Neural cell (in vitro differentiated cells): ENCODE data around the gene NME3.

ENCODE experiments used
- CTCF ChIP-seq: fragments of 450-650 bp; IDR thresholded peaks from 2 replicates; pipeline ENCODE4 v1.5.1; 2014; ENCODE audit warnings: antibody characterized with exemption, mild to moderate bottlenecking, moderate library complexity; ENCODE audit not compliant: poor library complexity, severe bottlenecking
- EP300 ChIP-seq: fragments of 450-650 bp; conservative IDR thresholded peaks from 2 replicates; pipeline ENCODE4 v1.6.1; 2014; ENCODE audit warnings: antibody characterized with exemption, mild to moderate bottlenecking, moderate library complexity; ENCODE audit not compliant: poor library complexity, severe bottlenecking
- EZH2 ChIP-seq: fragments of 200-600, 300-800 bp; shearing (Covaris generic), sonication (generic); IDR thresholded peaks from 2 replicates; pipeline ENCODE4 v1.6.1; 2014; ENCODE audit warnings: antibody characterized with exemption, low read length, borderline replicate concordance, mild to moderate bottlenecking; ENCODE audit not compliant: insufficient read depth, poor library complexity, severe bottlenecking
- POLR2AphosphoS5 ChIP-seq: IDR thresholded peaks from 2 replicates; pipeline ENCODE4 v1.6.1; 2012
- RAD21 ChIP-seq: fragments of 450-650 bp; conservative IDR thresholded peaks from 2 replicates; pipeline ENCODE4 v1.6.1; 2014; ENCODE audit warnings: antibody characterized with exemption, mild to moderate bottlenecking, moderate library complexity
- SMC3 ChIP-seq: fragments of 450-650 bp; conservative IDR thresholded peaks from 2 replicates; pipeline ENCODE4 v1.6.1; 2014; ENCODE audit warnings: antibody characterized with exemption, mild to moderate bottlenecking, moderate library complexity; ENCODE audit not compliant: poor library complexity
- TF ChIP-seq, protein P1 (sequence below): IDR thresholded peaks from 2 replicates; pipeline ENCODE4 v1.6.1; 2012; ENCODE audit warnings: borderline replicate concordance

GRCh38 chr16:1729445-1729844 lies 41.9 kb downstream of the NME3 start:
- TF ChIP-seq POLR2AphosphoS5: no peak
- no peak for TF ChIP-seq SMC3
- TF ChIP-seq CTCF: no peak
- no peak for TF ChIP-seq EP300
- no peak for TF ChIP-seq RAD21
- no peak for TF ChIP-seq EZH2
- TF ChIP-seq, protein P1, sequence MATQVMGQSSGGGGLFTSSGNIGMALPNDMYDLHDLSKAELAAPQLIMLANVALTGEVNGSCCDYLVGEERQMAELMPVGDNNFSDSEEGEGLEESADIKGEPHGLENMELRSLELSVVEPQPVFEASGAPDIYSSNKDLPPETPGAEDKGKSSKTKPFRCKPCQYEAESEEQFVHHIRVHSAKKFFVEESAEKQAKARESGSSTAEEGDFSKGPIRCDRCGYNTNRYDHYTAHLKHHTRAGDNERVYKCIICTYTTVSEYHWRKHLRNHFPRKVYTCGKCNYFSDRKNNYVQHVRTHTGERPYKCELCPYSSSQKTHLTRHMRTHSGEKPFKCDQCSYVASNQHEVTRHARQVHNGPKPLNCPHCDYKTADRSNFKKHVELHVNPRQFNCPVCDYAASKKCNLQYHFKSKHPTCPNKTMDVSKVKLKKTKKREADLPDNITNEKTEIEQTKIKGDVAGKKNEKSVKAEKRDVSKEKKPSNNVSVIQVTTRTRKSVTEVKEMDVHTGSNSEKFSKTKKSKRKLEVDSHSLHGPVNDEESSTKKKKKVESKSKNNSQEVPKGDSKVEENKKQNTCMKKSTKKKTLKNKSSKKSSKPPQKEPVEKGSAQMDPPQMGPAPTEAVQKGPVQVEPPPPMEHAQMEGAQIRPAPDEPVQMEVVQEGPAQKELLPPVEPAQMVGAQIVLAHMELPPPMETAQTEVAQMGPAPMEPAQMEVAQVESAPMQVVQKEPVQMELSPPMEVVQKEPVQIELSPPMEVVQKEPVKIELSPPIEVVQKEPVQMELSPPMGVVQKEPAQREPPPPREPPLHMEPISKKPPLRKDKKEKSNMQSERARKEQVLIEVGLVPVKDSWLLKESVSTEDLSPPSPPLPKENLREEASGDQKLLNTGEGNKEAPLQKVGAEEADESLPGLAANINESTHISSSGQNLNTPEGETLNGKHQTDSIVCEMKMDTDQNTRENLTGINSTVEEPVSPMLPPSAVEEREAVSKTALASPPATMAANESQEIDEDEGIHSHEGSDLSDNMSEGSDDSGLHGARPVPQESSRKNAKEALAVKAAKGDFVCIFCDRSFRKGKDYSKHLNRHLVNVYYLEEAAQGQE: no peak
